Raji (cell line): ENCODE measurements around the gene SCRT2.

Source experiments
- POLR2A ChIP-seq: IDR thresholded peaks from 2 replicates; pipeline ENCODE4 v1.6.1; 2011; ENCODE audit warnings: low read depth, low read length, control low read depth; ENCODE audit not compliant: insufficient read depth

The SCRT2 gene

DNA sequence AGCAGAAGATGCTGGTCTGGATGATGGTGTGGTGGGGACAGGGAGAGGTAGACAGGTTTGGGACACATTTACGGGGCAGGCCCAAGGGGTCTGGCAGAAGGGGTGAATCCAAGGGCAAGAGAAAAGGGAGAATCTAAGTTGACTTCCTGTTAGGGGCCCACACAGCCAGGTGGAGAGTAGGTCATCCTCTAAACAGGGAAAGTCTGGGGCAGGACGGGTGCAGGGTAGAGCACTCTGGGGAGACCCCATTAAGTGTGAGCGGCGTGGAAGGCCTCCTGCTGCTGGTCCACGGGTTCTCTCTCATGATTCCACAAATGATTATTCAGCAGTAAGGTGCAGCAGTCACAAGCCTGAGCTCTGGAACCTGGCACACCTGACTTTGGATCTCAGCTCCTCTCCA lies 25.3 kb downstream of the SCRT2 start:
- TF ChIP-seq POLR2A, result no peak

DNA sequence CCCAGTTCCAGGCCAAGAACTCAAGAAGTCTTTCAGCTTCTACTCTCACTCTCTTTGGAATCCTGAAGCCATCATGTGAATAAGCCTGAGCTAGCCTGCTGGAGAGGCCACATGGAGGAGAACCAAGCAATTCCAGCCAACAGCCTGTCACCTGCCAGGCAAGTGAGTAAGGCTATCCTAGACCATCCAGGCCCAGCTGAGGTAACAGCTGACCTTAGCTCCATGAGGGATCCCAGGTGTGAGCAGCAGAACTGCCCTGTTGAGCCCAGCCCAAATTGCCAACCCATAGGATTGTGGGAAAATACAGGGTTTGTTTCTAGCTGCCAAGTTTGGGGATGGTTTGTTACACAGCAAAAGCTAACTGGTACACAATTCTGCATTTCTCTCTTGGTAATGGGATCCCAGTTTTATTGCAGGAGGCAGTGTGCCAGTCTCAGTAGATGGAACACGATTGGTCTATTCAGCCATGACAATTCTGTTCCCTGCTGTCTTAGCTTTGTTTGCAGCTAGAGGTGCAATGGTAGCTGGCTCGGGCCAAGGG lies 28.1 kb downstream of the SCRT2 start:
- no peak for TF ChIP-seq POLR2A

DNA sequence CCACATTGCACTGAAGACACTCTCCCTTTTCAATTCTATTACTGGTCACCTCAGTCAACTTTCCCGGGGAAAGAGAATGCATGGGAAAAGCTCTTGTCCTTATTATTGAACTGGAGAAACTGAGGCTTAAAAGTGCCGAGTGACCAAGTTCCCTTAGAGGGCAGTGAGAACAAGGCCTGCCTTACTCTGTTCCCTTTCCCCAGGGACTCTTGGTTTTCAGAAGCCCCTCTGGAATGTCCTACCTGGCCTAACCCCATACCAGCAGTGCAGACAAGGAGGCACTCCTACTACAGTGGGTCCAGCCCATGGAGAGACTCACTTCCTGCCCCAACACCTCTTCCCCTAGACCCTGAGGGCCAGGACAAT lies 28.8 kb downstream of the SCRT2 start:
- TF ChIP-seq POLR2A, result no peak

DNA sequence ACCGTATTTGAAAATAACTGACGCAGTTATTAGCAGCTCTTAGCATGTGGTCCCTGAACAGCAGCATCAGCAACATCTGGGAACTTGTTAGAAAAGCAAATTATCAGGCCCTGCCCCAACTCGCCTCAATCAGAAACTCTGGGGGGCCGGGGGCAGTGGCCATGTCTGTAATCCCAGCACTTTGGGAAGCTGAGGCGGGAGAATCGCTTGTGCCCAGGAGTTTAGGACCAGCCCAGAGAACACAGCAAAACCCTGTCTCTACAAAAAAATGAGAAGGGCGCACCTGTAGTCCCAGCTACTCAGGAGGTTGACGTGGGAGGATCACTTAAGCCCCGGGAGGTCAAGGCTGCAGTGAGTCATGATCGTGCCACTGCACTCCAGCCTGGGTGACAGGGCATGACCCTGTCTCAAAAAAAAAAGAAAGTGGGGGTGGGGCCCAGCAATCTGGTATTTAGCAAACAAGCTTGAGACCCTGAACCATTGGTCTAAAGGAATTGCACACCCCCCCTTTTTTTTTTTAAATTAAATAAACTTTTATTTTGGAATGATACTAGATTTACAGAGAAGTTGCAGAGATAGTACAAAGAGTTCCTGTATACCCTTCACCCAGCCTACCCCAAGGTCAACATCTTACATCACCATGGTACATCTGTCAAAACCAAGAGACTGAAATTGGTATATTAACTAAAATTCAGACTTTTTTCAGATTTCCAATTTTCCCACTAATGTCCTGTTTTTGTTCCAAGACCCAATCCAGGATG lies 29.3 kb downstream of the SCRT2 start:
- no peak for TF ChIP-seq POLR2A

DNA sequence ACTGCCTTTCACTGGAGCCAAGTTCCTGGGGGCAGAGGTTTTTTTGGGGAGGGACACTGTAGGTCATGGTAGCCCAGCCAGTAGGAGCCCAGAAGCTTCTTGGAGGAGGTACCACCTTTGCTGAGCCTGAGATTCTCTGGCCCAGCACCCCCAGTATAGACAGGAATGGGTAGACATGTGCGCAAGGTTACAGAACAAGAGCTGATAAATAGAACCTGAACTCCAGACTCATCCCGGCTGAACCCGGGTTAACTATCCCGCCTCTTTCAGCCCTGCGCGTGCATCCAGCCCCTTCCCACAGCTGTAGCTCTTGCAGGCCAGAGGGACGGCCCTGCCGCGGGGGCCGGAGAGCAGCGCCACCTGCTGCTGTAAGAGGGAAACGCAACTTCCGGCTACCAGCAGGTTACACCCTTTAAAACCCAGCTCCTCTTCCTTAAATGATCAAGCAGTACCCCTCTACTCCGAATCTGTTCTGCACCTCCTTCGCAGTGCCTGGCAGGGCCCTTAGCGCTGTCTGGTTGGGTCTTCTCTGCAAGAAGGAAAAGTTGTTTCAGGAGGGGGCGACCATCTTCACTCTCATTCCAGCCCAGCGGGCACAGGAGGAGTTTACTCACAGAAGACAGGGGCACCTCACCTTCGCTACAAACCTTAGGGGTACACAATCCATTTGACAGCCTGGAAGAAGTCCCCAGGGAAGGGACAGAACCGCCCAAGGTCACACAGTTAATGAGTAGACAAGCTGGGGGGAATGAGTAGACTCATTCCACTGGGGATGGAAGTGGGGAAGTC lies 30.1 kb downstream of the SCRT2 start:
- TF ChIP-seq POLR2A, result no peak

DNA sequence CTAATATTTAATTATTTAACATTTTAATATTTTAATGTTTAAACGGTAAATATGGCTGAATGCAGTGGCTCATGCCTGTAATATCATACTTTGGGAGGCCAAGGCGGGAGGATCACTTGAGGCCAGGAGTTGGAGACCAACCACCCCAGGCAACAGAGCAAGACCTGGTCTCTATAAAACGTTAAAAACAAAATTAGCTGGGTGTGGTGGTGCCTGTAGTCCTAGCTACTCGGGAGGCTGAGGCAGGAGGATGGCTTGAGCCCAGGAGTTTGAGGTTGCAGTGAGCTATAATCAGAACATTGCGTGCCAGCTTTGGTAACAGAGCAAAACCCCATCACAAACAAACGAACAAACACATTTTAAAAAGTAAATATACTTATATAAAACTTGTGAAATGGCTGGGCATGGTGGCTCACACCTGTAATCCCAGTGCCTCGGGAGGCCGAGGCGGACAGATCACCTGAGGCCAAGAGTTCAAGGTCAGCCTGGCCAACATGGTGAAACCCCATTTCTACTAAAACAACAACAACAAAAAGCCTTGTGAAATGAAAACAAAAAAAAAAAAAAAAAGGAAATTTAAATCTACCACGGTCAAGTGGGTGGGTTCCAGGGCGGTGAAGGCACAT lies 30.8 kb downstream of the SCRT2 start:
- no peak for TF ChIP-seq POLR2A

DNA sequence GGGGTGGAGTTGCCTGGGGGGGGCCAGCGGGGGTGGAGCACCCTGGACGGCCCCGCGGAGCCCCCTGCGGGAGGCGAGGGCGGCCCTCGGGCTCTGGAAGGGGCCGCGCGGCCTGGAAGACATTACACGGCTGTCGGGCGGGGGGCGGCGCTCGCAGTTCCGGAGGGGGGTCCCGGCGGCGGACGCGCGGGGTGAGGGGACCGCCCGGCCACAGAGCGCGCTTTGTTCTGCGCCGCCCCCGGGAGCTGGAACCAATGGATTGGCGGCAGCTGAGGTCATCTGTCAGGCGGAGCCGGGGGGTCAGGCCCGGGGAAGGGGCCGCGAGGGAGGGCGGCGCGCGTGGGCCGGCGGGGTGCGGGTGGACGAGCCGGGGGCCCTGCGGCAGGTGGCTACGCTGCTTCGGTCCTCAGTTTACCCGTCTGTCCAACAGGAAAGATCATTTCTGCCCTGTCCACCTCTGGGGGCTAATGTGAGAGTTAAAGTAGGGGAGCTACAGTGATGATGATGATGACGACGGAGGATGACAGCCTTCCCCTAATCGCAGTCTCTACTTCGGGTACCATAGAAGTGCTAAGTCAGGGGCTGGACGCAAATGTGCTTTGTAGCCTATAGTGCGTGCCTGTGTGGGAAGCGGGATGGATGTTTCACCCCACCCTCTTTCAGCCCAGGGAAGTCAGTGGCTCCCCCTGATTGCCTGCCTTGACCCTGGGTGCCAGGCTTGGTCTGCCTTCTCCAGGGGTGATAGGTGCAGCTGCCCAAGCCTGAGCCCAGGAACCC lies 33.0 kb downstream of the SCRT2 start:
- TF ChIP-seq POLR2A, result no peak

DNA sequence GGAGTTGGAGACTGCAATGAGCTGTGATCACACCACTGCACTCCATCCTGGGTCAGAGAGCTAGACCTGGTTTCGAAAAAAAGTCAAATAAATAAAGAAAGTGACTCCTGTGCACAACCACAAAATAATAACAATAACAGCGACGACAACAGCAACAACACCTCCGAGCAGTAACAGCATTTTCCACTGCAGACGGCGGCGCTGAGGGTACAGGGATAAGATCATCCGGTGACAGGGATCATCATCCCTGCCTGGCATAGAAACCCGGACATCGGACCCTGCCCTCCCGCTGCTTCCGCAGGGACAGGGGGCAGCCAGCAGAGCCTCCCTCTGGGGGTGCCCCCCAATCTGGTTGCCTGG lies 34.1 kb downstream of the SCRT2 start:
- no peak for TF ChIP-seq POLR2A

DNA sequence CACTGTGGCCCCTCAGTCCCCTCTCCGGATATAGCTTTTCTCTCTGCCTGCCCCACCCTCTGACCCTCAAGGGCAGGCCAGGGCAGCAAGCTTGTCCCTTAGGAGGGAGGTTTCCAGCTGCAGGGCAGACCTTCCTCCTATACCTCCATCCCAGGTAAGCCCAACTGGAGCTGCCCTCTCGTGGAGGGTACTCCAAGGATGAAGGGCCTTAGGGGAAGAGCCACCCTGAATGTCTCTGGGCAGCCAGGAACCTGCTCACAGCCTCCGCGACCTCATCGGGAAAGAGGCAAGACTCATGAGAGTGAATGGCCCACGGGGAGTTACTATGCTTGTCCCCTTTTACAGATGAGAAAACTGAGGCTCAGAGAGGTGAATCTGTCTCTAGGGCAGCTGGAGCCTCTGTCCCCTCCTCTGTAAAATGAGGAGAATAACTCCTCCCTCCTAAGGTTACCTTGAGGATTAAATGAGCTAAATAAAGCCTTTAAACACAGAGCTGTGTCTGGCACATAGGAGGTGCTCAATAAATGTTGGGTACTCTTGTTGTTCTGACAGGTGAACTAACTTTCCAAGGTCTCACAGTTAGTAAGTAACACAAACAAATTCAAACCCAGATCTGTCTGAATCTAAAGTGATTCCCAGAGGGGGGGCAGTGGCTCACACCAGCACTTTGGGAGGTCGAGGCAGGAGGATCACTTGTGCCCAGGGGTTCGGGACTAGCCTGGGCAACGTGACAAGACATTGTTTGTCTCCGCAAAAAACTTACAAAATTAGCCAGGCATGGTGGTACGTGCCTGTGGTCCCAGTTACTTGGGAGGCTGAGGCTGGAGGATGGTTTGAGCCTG lies 34.7 kb downstream of the SCRT2 start:
- TF ChIP-seq POLR2A, result no peak

DNA sequence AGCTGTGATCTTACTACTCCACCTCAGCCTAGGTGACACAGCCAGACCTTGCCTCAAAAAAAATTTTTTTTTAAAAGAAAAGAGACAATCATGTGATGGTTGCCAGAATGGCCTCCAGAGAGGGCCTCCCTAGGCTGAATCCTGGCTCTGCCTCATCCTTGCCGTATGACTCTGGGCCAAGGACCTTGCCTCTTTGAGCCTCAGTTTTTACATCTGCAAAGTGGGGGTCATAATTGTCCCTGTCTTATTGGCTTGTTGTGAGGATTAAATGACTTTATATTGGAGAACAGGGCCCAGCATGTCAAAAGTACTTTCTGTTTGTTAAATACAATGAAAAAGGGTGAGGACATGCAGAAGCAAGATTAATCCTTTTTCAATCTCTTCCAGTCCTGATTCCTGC lies 37.0 kb downstream of the SCRT2 start:
- TF ChIP-seq POLR2A, result no peak

DNA sequence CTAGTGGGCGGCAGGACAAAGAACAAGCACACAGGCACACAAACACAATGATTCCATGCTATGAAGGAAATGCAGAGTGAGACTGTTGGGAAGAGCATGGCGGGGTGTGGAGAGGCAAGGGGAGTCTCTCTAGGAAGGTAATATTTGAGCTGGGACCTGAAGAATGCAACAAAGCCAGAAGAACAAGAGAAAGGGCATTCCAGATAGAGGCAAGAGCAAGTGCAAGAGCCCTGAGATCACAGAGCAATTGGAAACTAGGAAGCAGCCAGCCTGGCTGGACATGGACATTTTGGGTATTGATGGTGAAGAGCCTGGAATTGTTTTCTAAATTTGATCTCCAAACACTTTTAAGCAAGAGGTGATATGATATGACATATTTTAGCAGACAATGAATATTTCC lies 38.0 kb downstream of the SCRT2 start:
- TF ChIP-seq POLR2A, result no peak

DNA sequence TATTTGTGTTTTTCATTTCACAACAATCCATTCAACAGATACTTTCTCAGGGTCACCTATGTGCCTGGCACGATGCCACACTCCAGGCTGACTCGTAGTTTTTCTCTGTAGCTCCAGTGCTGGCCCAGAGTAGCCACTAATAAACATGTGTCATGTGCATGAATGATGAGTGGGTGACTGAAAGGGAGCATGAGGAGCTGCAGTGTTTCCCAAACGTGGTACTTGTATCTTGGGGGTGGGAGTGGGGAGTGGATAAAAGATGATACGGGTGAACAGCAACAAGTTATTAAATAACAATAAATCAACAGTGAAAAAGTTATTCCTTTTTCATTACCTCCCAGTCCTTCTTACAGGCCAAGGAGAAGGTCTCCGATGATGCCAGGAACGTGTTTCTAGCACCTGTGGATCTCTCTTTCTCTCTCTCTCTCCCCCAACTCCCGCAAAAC lies 39.7 kb downstream of the SCRT2 start:
- no peak for TF ChIP-seq POLR2A

DNA sequence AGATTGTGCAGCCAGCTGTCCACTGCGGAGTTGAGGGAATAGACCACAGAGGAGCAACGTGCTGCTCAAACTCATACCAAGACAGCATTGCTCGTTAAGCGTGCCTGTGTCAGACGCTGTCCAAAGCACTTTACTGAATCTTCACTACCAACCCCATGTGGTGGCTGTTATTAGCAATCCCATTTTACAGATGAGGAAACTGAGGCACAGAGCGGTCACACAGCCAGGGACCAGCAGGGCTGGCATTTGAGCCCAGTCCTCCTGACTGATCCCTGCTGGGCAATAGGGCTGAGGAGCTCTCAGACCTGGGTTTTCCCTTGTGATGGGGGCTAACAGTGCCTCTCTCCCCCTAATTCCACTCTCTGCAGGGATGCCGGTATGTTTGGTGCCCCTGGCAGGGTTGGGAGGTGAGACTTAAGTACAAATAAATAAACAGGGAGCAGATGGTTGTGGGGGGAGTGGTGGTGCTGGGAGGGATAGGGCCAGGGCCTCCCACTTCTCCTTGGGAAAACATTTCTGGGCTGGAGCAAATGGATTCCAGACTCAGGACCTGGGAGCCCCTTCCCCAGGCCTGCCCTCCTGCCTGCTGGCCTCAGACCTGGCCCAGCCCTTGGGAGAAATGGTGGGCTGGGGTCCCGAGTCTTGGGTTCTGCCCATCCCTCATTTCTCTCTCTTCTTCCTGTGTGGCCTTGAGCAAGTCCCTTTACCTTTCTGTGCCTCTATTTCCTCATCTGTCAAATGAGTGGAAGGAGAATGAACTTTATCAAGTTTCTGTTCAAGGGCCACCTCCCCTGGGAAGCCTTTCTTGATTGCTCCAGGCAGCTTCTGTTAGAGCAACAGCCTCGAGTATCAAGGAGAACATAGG lies 40.3 kb downstream of the SCRT2 start:
- TF ChIP-seq POLR2A, result no peak
